Activated CD8-positive, alpha-beta memory T cell treated with anti-CD3 and anti-CD28 coated beads for 36 hours (primary cell): ENCODE results near the gene C1orf35. TPM values are rescaled to one million over a fixed set of nuclear protein-coding genes. Genes with fewer than 3 reads are reported as not detected.

Experiments used
- CTCF ChIA-PET: fragments of 350-600 bp; sonication (Branson Sonifier 250); formaldehyde crosslinking; loops from one replicate; lab custom pipeline; 2021; ENCODE audit warnings: antibody characterized with exemption; lab: Charles Lee
- POLR2A ChIA-PET: fragments of 350-600 bp; sonication (Branson Sonifier 250); formaldehyde crosslinking; loops from one replicate; lab custom pipeline; 2021; ENCODE audit warnings: antibody characterized with exemption; lab: Charles Lee
- total RNA-seq, 2 experiments: library from RNA; stranded (reverse); gene quantifications; one replicate each; pipeline ENCODE4 v1.2.3, GENCODE V29; 2021

Gene C1orf35
- total RNA-seq, 2 experiments from 2014 or later = 25.7 to 27.6 TPM

- POLR2A ChIA-PET = no interaction called here
- CTCF ChIA-PET = no interaction called here
Measured at GRCh38 chr1:228120351-228120750, 17.2 kb upstream of the C1orf35 start.

GRCh38 chr1:228118040-228118439 lies 14.9 kb upstream of the C1orf35 start:
- ChIA-PET POLR2A (no interaction called here), CTCF (interaction anchor here (2.2 kb wide), 1 partner anchor 12 kb away, joined by 12 read pairs; no protein-coding TSS in a partner anchor)

- CTCF ChIA-PET = no interaction called here
- POLR2A ChIA-PET = no interaction called here
Measured at GRCh38 chr1:228117335-228117734, 14.2 kb upstream of the C1orf35 start.

GRCh38 chr1:228114827-228115226 lies 11.7 kb upstream of the C1orf35 start:
- POLR2A ChIA-PET = no interaction called here
- CTCF ChIA-PET = no interaction called here

- ChIA-PET POLR2A (no interaction called here), CTCF (no interaction called here)
Measured at GRCh38 chr1:228112617-228113016, 9.5 kb upstream of the C1orf35 start.

- ChIA-PET CTCF (no interaction called here), POLR2A (no interaction called here)
Measured at GRCh38 chr1:228112167-228112566, 9.0 kb upstream of the C1orf35 start.

GRCh38 chr1:228111315-228111714 lies 8.2 kb upstream of the C1orf35 start:
- ChIA-PET POLR2A (interaction anchor here (2.5 kb wide), 1 partner anchor 29 kb away, joined by 6 read pairs; the partner anchor contains the start of gene GUK1), CTCF (interaction anchor here (1.4 kb wide), 1 partner anchor 20 kb away, joined by 9 read pairs; no protein-coding TSS in a partner anchor)

GRCh38 chr1:228110556-228110955 lies 7.4 kb upstream of the C1orf35 start:
- POLR2A ChIA-PET = interaction anchor here (2.5 kb wide), 1 partner anchor 30 kb away, joined by 6 read pairs; the partner anchor contains the start of gene GUK1
- CTCF ChIA-PET = interaction anchor here (1.2 to 1.4 kb wide), 3 partner anchors 11 to 106 kb away, joined by 3 to 9 read pairs (median 5); no protein-coding TSS in a partner anchor

- CTCF ChIA-PET = interaction anchor here (0.7 to 1.4 kb wide), 4 partner anchors 12 to 106 kb away, joined by 3 to 9 read pairs (median 4); no protein-coding TSS in a partner anchor
- POLR2A ChIA-PET = interaction anchor here (0.7 to 2.5 kb wide), 4 partner anchors 12 to 347 kb away, joined by 3 to 6 read pairs (median 4); partner anchors contain the start of genes ARF1 and GUK1
Measured at GRCh38 chr1:228109962-228110488, 6.9 kb upstream of the C1orf35 start.

GRCh38 chr1:228109073-228109961 lies 6.2 kb upstream of the C1orf35 start, which contains the start of gene MRPL55:
MRPL55 (minus strand) TSS chr1:228109299; CDS start chr1:228108260, 1,039 bp downstream.
- CTCF ChIA-PET = interaction anchor here (0.7 to 1.4 kb wide), 4 partner anchors 13 to 346 kb away, joined by 3 to 5 read pairs (median 3); no protein-coding TSS in a partner anchor
- POLR2A ChIA-PET = interaction anchor here (0.7 to 2.5 kb wide), 4 partner anchors 11 to 348 kb away, joined by 3 to 6 read pairs (median 4); partner anchors contain the start of genes ARF1 and GUK1

- CTCF ChIA-PET = interaction anchor here (0.8 kb wide), 1 partner anchor 346 kb away, joined by 3 read pairs; no protein-coding TSS in a partner anchor
- POLR2A ChIA-PET = interaction anchor here (0.5 kb wide), 1 partner anchor 150 kb away, joined by 3 read pairs; no protein-coding TSS in a partner anchor
Measured at GRCh38 chr1:228108742-228109072, 5.6 kb upstream of the C1orf35 start.

- CTCF ChIA-PET = interaction anchor here (0.8 kb wide), 1 partner anchor 345 kb away, joined by 3 read pairs; no protein-coding TSS in a partner anchor
- POLR2A ChIA-PET = interaction anchor here (0.5 kb wide), 1 partner anchor 150 kb away, joined by 3 read pairs; no protein-coding TSS in a partner anchor
Measured at GRCh38 chr1:228108055-228108690, 5.0 kb upstream of the C1orf35 start.

- POLR2A ChIA-PET = no interaction called here
- CTCF ChIA-PET = no interaction called here
Measured at GRCh38 chr1:228107636-228108035, 4.5 kb upstream of the C1orf35 start.

GRCh38 chr1:228106800-228107054 lies 3.6 kb upstream of the C1orf35 start:
- POLR2A ChIA-PET = no interaction called here
- CTCF ChIA-PET = interaction anchor here (0.9 kb wide), 1 partner anchor 23 kb away, joined by 3 read pairs; no protein-coding TSS in a partner anchor

- CTCF ChIA-PET = interaction anchor here (0.9 kb wide), 1 partner anchor 22 kb away, joined by 3 read pairs; no protein-coding TSS in a partner anchor
- POLR2A ChIA-PET = no interaction called here
Measured at GRCh38 chr1:228105996-228106799, 3.1 kb upstream of the C1orf35 start.

- ChIA-PET POLR2A (no interaction called here), CTCF (no interaction called here)
Measured at GRCh38 chr1:228105270-228105995, 2.3 kb upstream of the C1orf35 start.

- CTCF ChIA-PET = no interaction called here
- POLR2A ChIA-PET = interaction anchor here (1.5 kb wide), 1 partner anchor 22 kb away, joined by 3 read pairs; the partner anchor contains the start of gene ARF1
Measured at GRCh38 chr1:228104526-228105269, 1.6 kb upstream of the C1orf35 start.
